IPS-11a (cell line): ENCODE results near the gene TUBA4B.

Source experiments
- H3K4me3 ChIP-seq: one replicate; pipeline ENCODE4 v1.5.1; 2013; ENCODE audit warnings: low read depth, low read length, control low read depth

Gene TUBA4B

GRCh38 chr2:219290381-219291171 is 37.5 kb downstream of the TUBA4B start:
- H3K4me3 ChIP-seq = no peak overlapping the region

- H3K4me3 ChIP-seq = no peak overlapping the region
Observed at GRCh38 chr2:219291394-219291793, 38.4 kb downstream of the TUBA4B start.

- no peak overlapping the region for H3K4me3 ChIP-seq
Observed at GRCh38 chr2:219291910-219292490, 39.0 kb downstream of the TUBA4B start.

- no peak overlapping the region for H3K4me3 ChIP-seq
Observed at GRCh38 chr2:219292616-219293015, 39.6 kb downstream of the TUBA4B start.

- H3K4me3 ChIP-seq = no peak overlapping the region
Observed at GRCh38 chr2:219293736-219294231, 40.7 kb downstream of the TUBA4B start.

- H3K4me3 ChIP-seq = peak overlapping the region; percentile 81
Observed at GRCh38 chr2:219294356-219295351, 41.6 kb downstream of the TUBA4B start.

- no peak overlapping the region for H3K4me3 ChIP-seq
Observed at GRCh38 chr2:219296142-219296541, 43.1 kb downstream of the TUBA4B start.

- no peak overlapping the region for H3K4me3 ChIP-seq
Observed at GRCh38 chr2:219296631-219297391, 43.8 kb downstream of the TUBA4B start.

GRCh38 chr2:219297766-219298456 is 44.9 kb downstream of the TUBA4B start:
- H3K4me3 ChIP-seq = no peak overlapping the region

GRCh38 chr2:219298759-219299371 is 45.8 kb downstream of the TUBA4B start:
- H3K4me3 ChIP-seq = no peak overlapping the region

- no peak overlapping the region for H3K4me3 ChIP-seq
Observed at GRCh38 chr2:219299372-219299760, 46.3 kb downstream of the TUBA4B start.

GRCh38 chr2:219300022-219300421 is 47.0 kb downstream of the TUBA4B start:
- no peak overlapping the region for H3K4me3 ChIP-seq

GRCh38 chr2:219302412-219302968 is 49.4 kb downstream of the TUBA4B start:
- no peak overlapping the region for H3K4me3 ChIP-seq

GRCh38 chr2:219304223-219304622 is 51.2 kb downstream of the TUBA4B start:
- no peak overlapping the region for H3K4me3 ChIP-seq

- no peak overlapping the region for H3K4me3 ChIP-seq
Observed at GRCh38 chr2:219306047-219306446, 53.0 kb downstream of the TUBA4B start.

- H3K4me3 ChIP-seq = peak overlapping the region; percentile 47
Observed at GRCh38 chr2:219308142-219309101, 55.4 kb downstream of the TUBA4B start.

GRCh38 chr2:219309278-219309677 is 56.2 kb downstream of the TUBA4B start, which contains the start of gene PTPRN:
Gene PTPRN (minus strand): TSS chr2:219309401. CDS start chr2:219309332, 69 bp downstream.
- H3K4me3 ChIP-seq = peak within 1 kb of the TSS; percentile 47
